GM12878 (cell line): ENCODE data around the gene WEE2. TPM values are rescaled to one million over a fixed set of nuclear protein-coding genes. Genes with fewer than 3 reads are reported as not detected.

Source experiments
- ATAC-seq: fragments of 200-7000 bp; cut with Tn5 transposase; 3 replicates; pipeline ENCODE4 v1.9.1; 2020; ENCODE audit warnings: mild to moderate bottlenecking, moderate library complexity
- BruUV-seq: library from RNA; stranded (reverse); fragments of 400-500 nt; replicated peaks from 2 replicates; lab custom pipeline; 2021; lab: Mats Ljungman, UMichigan
- CTCF ChIA-PET: fragments of 300-600 bp; sonication (Branson Sonifier 250); formaldehyde crosslinking; extraction: SDS; loops from one replicate; lab custom pipeline; 2021; ENCODE audit warnings: inconsistent platforms; lab: Yijun Ruan, JAX
- POLR2A ChIA-PET: fragments of 350-600 bp; formaldehyde crosslinking; extraction: SDS; loops from one replicate; lab custom pipeline; 2021; ENCODE audit warnings: inconsistent platforms; lab: Charles Lee
- RAD21 ChIA-PET: fragments of 300-600 bp; sonication (Branson Sonifier 250); formaldehyde crosslinking; loops from one replicate; lab custom pipeline; 2023; ENCODE audit warnings: antibody characterized with exemption; ENCODE audit not compliant: unreplicated experiment; lab: Charles Lee
- SMC1A ChIA-PET: fragments of 300-600 bp; sonication (Branson Sonifier 250); formaldehyde crosslinking; loops from one replicate; lab custom pipeline; 2023; ENCODE audit not compliant: unreplicated experiment, uncharacterized antibody; lab: Charles Lee
- DNase-seq: peaks from one replicate; pipeline ENCODE4 v3.0.0-alpha.2; 2011; ENCODE audit warnings: low read depth, low spot score
- FAIRE-seq: peaks from 3 replicates; lab custom pipeline; 2011; peaks lifted over from hg19 to GRCh38; lab: Jason Lieb, UNC
- H2AFZ ChIP-seq: 2 replicates; pipeline ENCODE4 v1.6.0; 2011; ENCODE audit warnings: low read depth, low read length, control low read depth; ENCODE audit not compliant: control insufficient read depth
- H3K27ac ChIP-seq: 2 replicates; pipeline ENCODE4 v1.5.1; 2011; ENCODE audit warnings: control low read depth; ENCODE audit not compliant: control insufficient read depth, insufficient read depth
- H3K27me3 ChIP-seq, 2 experiments: replicated peaks in 1 of 2; 2 replicates each; pipeline versions ENCODE4 v1.6.0 to v1.6.1; 2011; ENCODE audit warnings: low read length in 1 of 2; ENCODE audit not compliant: control insufficient read depth in 2 of 2, insufficient read depth in 2 of 2
- H3K36me3 ChIP-seq, 2 experiments: 2 replicates each; pipeline ENCODE4 v1.5.1; 2011; ENCODE audit warnings: low read length in 1 of 2; ENCODE audit not compliant: control insufficient read depth in 2 of 2, insufficient read depth in 2 of 2
- H3K4me1 ChIP-seq: 2 replicates; pipeline ENCODE4 v1.6.1; 2011; ENCODE audit warnings: mild to moderate bottlenecking, low read length, moderate library complexity, mixed read lengths; ENCODE audit not compliant: control insufficient read depth, insufficient read depth
- H3K4me2 ChIP-seq: 2 replicates; pipeline ENCODE4 v1.6.0; 2011; ENCODE audit warnings: control low read depth; ENCODE audit not compliant: control insufficient read depth, insufficient read depth
- H3K4me3 ChIP-seq: fragments of 200-600 bp; sonication (generic); 2 replicates; pipeline ENCODE4 v1.5.1; 2016
- H3K79me2 ChIP-seq: 2 replicates; pipeline ENCODE4 v1.6.0; 2011; ENCODE audit warnings: low read length; ENCODE audit not compliant: control insufficient read depth, insufficient read depth
- H3K9ac ChIP-seq: 2 replicates; pipeline ENCODE4 v1.8.0; 2011; ENCODE audit warnings: low read length, control low read depth, mixed read lengths; ENCODE audit not compliant: control insufficient read depth, insufficient read depth
- H3K9me3 ChIP-seq: replicated peaks from 3 replicates; pipeline ENCODE4 v1.5.1; 2011; ENCODE audit warnings: mild to moderate bottlenecking, low read length; ENCODE audit not compliant: control insufficient read depth, insufficient read depth
- H4K20me1 ChIP-seq: 2 replicates; pipeline ENCODE4 v1.6.0; 2011; ENCODE audit not compliant: control insufficient read depth, insufficient read depth
- CBFB ChIP-seq: IDR thresholded peaks from 2 replicates; pipeline ENCODE4 v1.6.1; 2016; ENCODE audit warnings: antibody characterized with exemption, low read depth
- CHD1 ChIP-seq: IDR thresholded peaks from 2 replicates; pipeline ENCODE4 v1.6.1; 2012; ENCODE audit warnings: low read depth, low read length, improper control_type of control experiment
- ETV6 ChIP-seq, 2 experiments: fragments of 450-650 bp in 1 of 2; IDR thresholded peaks in 1 of 2; conservative IDR thresholded peaks in 1 of 2; 2 replicates each; pipeline ENCODE4 v1.6.1; 2014; ENCODE audit warnings: antibody characterized with exemption in 1 of 2, borderline replicate concordance in 1 of 2, low read depth in 1 of 2, mild to moderate bottlenecking in 1 of 2, moderate library complexity in 1 of 2
- JUNB ChIP-seq: IDR thresholded peaks from 2 replicates; pipeline ENCODE4 v1.6.1; 2016; ENCODE audit warnings: antibody characterized with exemption, mild to moderate bottlenecking
- RELB ChIP-seq: fragments of 450-650 bp; IDR thresholded peaks from 2 replicates; pipeline ENCODE4 v1.6.1; 2017; ENCODE audit warnings: low read depth, mild to moderate bottlenecking, moderate library complexity
- TBL1XR1 ChIP-seq: IDR thresholded peaks from 2 replicates; pipeline ENCODE4 v1.6.1; 2012; ENCODE audit warnings: low read depth, low read length, improper control_type of control experiment
- ZBTB4 ChIP-seq: fragments of 450-650 bp; formaldehyde crosslinking; IDR thresholded peaks from 2 replicates; pipeline ENCODE4 v1.4.0; 2022; ENCODE audit warnings: mild to moderate bottlenecking, moderate library complexity
- WGBS: methylation state at CpG from one replicate; pipeline ENCODE4 v1.1.6; 2016; ENCODE audit warnings: low lambda C conversion rate; ENCODE audit not compliant: insufficient replicate concordance, insufficient coverage; ENCODE audit errors: missing lambda C conversion rate; 5-methylcytosine and 5-hydroxymethylcytosine counted together
- in situ Hi-C: fragments of 300-500 bp; cut with MboI; formaldehyde crosslinking; loops from 9 replicates; pipeline ENCODE4 v1.14.3; 2018; ENCODE audit warnings: mixed read lengths
- intact Hi-C: fragments of 100-400 bp; cut with micrococcal nuclease; formaldehyde crosslinking; loops from one replicate; pipeline ENCODE4 v1.14.2; 2022; ENCODE audit not compliant: unreplicated experiment
- polyA plus RNA-seq, 11 experiments: library from polyadenylated mRNA; depleted of rRNA in 4 of 11; unstranded in 6 of 11; stranded (reverse) in 5 of 11; fragments of >200 nt; fragmentation: Nextera tagmentation in 4 of 11; fragmentation: Illumina TruSeq in 1 of 11; extraction: Ambion mirVana in 4 of 11; extraction: Trizol in 1 of 11; gene quantifications; 1 replicate in 1 of 11; 2 replicates in 10 of 11; pipeline versions ENCODE4 v1.2.1 to v1.2.3, GENCODE V29; 2011 to 2016; ENCODE audit warnings: inconsistent platforms in 2 of 11, missing spikeins in 2 of 11, low read depth in 1 of 11
- total RNA-seq, 4 experiments: library from RNA; depleted of rRNA in 3 of 4; stranded (reverse); fragments of >200 nt in 3 of 4; fragmentation: Illumina TruSeq in 1 of 4; extraction: Trizol in 1 of 4; gene quantifications; 2 replicates each; pipeline versions ENCODE4 v1.2.1 to v1.2.3, GENCODE V29; 2013 to 2021
- TF ChIP-seq, protein P1 (sequence below): fragments of 450-650 bp; IDR thresholded peaks from 2 replicates; pipeline ENCODE4 v1.6.1; 2017; ENCODE audit warnings: mild to moderate bottlenecking, low read depth, inconsistent platforms; ENCODE audit not compliant: poor library complexity, severe bottlenecking

WEE2 gene
- total and polyA plus RNA-seq, 10 of the 15 experiments (the other 5 are each of a cell fraction or from before 2014, with no cell fraction given), result 0.02 to 0.03 (median 0.03) TPM; not detected in 7

- Histone ChIP-seq H3K79me2 (peaks cover 2% of the 10 kb centered on the region; the same call in 1 of the 2 replicates), H3K27me3 (no peaks in the 10 kb centered on the region), H3K27ac (no peak overlapping the region), H2AFZ (no peak overlapping the region), H4K20me1 (no peaks in the 10 kb centered on the region), H3K36me3 (peaks cover 8 to 13% of the 10 kb centered on the region in 2 experiments)
- 67% methylated on average over 3 of the region's 3 CpGs for WGBS
- in situ Hi-C loops, result no loop called here
- ChIA-PET POLR2A (no interaction called here), SMC1A (interaction anchor here (0.9 to 1.1 kb wide), 3 partner anchors 10 to 31 kb away, joined by 3 read pairs; no protein-coding TSS in a partner anchor), RAD21 (interaction anchor here (0.7 kb wide), 1 partner anchor 15 kb away, joined by 3 read pairs; the partner anchor contains the start of gene DENND11)
- no peak for ATAC-seq
- intact Hi-C loops, result no loop called here
- BruUV-seq, result no TSS peak
- no peak for TF ChIP-seq ZBTB4 (CRISPR knock-in tag)
- TF ChIP-seq, protein P1, sequence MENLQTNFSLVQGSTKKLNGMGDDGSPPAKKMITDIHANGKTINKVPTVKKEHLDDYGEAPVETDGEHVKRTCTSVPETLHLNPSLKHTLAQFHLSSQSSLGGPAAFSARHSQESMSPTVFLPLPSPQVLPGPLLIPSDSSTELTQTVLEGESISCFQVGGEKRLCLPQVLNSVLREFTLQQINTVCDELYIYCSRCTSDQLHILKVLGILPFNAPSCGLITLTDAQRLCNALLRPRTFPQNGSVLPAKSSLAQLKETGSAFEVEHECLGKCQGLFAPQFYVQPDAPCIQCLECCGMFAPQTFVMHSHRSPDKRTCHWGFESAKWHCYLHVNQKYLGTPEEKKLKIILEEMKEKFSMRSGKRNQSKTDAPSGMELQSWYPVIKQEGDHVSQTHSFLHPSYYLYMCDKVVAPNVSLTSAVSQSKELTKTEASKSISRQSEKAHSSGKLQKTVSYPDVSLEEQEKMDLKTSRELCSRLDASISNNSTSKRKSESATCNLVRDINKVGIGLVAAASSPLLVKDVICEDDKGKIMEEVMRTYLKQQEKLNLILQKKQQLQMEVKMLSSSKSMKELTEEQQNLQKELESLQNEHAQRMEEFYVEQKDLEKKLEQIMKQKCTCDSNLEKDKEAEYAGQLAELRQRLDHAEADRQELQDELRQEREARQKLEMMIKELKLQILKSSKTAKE, result no peak
- no peak for TF ChIP-seq RELB
- TF ChIP-seq CBFB, result no peak
- no peak for TF ChIP-seq JUNB
- TF ChIP-seq ETV6 (conservative IDR thresholded peaks at IDR 0.05 in 1 of 2, IDR thresholded peaks at IDR 0.05 in 1 of 2; ENCODE audit: borderline replicate concordance in 1 of 2, low read depth in 1 of 2), result no peak
- TF ChIP-seq CHD1, result no peak
- no peak for TF ChIP-seq TBL1XR1
- TF ChIP-seq, all 136 proteins: peak for 0
- FAIRE-seq (peak; percentile 23), DNase-seq (no peak)
- Histone ChIP-seq H3K4me2 (no peak overlapping the region), H3K9me3 (no peaks in the 10 kb centered on the region), H3K4me1 (no peaks in the 10 kb centered on the region), H3K9ac (no peak overlapping the region), H3K4me3 (no peak overlapping the region)
- CTCF ChIA-PET, result interaction anchor here (0.6 to 2.0 kb wide), 3 partner anchors 10 to 947 kb away, joined by 3 to 6 read pairs (median 5); no protein-coding TSS in a partner anchor
Observed at GRCh38 chr7:141686074-141686473, 22.1 kb upstream of the WEE2 start.
